CD4-positive, alpha-beta T cell (primary cell): ENCODE measurements around the gene TMEM121B. TPM values are rescaled to one million over a fixed set of nuclear protein-coding genes. Genes with fewer than 3 reads are reported as not detected.

Source experiments
- ATAC-seq: fragments of 200-7000 bp; cut with Tn5 transposase; one replicate; pipeline ENCODE4 v1.10.0; 2022; ENCODE audit warnings: mild to moderate bottlenecking; ENCODE audit not compliant: poor library complexity
- CTCF ChIA-PET: fragments of 350-600 bp; sonication (Branson Sonifier 250); formaldehyde crosslinking; loops from one replicate; lab custom pipeline; 2021; ENCODE audit warnings: antibody characterized with exemption, inconsistent platforms; lab: Charles Lee
- POLR2A ChIA-PET: fragments of 350-600 bp; sonication (Branson Sonifier 250); formaldehyde crosslinking; loops from one replicate; lab custom pipeline; 2021; ENCODE audit warnings: antibody characterized with exemption, inconsistent platforms; lab: Charles Lee
- DNase-seq, 14 experiments: peaks; one replicate each; pipeline ENCODE4 v3.0.0-alpha.2; 2013 to 2020; ENCODE audit warnings: mixed read lengths in 2 of 14
- H3K27ac ChIP-seq, 2 donors: one replicate each; pipeline versions ENCODE4 v1.5.1 to v1.7.0; 2013; ENCODE audit warnings: low read length in 2 of 2, low read depth in 1 of 2, mild to moderate bottlenecking in 1 of 2
- H3K27me3 ChIP-seq, 2 experiments: 1 replicate in 1 of 2; 2 replicates in 1 of 2; pipeline versions ENCODE4 v1.6.1 to v1.7.0; 2013; ENCODE audit warnings: low read length in 2 of 2, control low read depth in 1 of 2, mild to moderate bottlenecking in 1 of 2, moderate library complexity in 1 of 2; ENCODE audit not compliant: insufficient read depth in 2 of 2, control insufficient read depth in 1 of 2
- H3K36me3 ChIP-seq: one replicate; pipeline ENCODE4 v1.6.1; 2013; ENCODE audit warnings: low read length, control low read depth; ENCODE audit not compliant: insufficient read depth
- H3K4me1 ChIP-seq: one replicate; pipeline ENCODE4 v1.6.1; 2013; ENCODE audit warnings: low read length, control low read depth; ENCODE audit not compliant: insufficient read depth
- H3K4me3 ChIP-seq: one replicate; pipeline ENCODE4 v1.5.1; 2013; ENCODE audit warnings: mild to moderate bottlenecking, low read length, moderate library complexity
- H3K9me3 ChIP-seq, 2 experiments: 1 replicate in 1 of 2; 2 replicates in 1 of 2; pipeline versions ENCODE4 v1.6.1 to v1.7.0; 2013; ENCODE audit warnings: low read length in 2 of 2, mild to moderate bottlenecking in 2 of 2, control low read depth in 1 of 2, moderate library complexity in 1 of 2; ENCODE audit not compliant: control insufficient read depth in 1 of 2, insufficient read depth in 1 of 2
- H3K27ac Mint-ChIP-seq: one replicate; pipeline ENCODE4 v1.8.0; 2020; ENCODE audit warnings: mixed read lengths
- H3K27me3 Mint-ChIP-seq: one replicate; pipeline ENCODE4 v1.8.0; 2021; ENCODE audit warnings: mixed read lengths
- H3K36me3 Mint-ChIP-seq: one replicate; pipeline ENCODE4 v1.8.0; 2021; ENCODE audit warnings: low read depth, mixed read lengths
- H3K4me1 Mint-ChIP-seq: one replicate; pipeline ENCODE4 v1.8.0; 2021; ENCODE audit warnings: low read depth, mixed read lengths
- H3K4me3 Mint-ChIP-seq: one replicate; pipeline ENCODE4 v1.8.0; 2020; ENCODE audit warnings: mild to moderate bottlenecking, mixed read lengths
- H3K9me3 Mint-ChIP-seq: one replicate; pipeline ENCODE4 v1.8.0; 2020; ENCODE audit warnings: mixed read lengths
- intact Hi-C, 2 experiments: fragments of 100-400 bp; cut with DNase I in 1 of 2; cut with micrococcal nuclease in 1 of 2; formaldehyde crosslinking; loops; one replicate each; pipeline versions ENCODE4 v1.15.1 to v1.9.0; 2023 to 2025; cut with DNase I, micrococcal nuclease
- total RNA-seq, 174 experiments: library from RNA in 2 of 174; stranded (reverse) in 2 of 174; gene quantifications; one replicate each; pipeline ENCODE4 v1.2.3 and lab custom pipeline; 2021 to 2026
- TF ChIP-seq, protein P1 (sequence below): fragments of 200-600 bp; IDR thresholded peaks from one replicate; pipeline ENCODE4 v1.8.0; 2022; ENCODE audit warnings: antibody characterized with exemption, mild to moderate bottlenecking

Gene TMEM121B
- total RNA-seq, 2 experiments from 2014 or later = 0.05 to 0.08 TPM

DNA sequence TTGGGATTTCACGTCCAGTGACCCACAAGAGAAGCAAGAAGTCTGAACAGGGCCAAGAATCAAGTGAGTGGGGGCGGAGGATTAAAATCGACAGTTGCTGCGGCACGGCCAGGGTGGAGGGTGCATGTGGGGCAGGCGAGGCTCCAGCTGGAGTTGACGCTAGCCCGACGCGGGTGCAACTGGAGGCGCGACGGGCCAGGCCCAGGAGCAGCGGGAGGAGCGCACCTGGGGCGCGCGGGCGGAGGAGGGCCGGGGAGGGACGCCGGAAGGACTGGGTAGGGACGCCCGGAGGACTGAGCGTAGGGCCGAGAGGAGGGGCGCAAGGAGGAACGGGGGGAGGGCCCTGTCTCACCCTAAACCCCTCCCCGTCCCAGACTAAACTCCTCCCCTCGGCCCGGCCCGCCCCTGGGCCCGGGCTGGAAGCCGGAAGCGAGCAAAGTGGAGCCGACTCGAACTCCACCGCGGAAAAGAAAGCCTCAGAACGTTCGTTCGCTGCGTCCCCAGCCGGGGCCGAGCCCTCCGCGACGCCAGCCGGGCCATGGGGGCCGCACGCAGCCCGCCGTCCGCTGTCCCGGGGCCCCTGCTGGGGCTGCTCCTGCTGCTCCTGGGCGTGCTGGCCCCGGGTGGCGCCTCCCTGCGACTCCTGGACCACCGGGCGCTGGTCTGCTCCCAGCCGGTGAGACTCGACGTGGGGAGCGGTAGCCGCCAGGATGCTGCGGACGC, 36.4 kb downstream of the TMEM121B start, which contains the start of gene IL17RA:
Gene IL17RA (plus strand): TSS at position 447 of the 723 bp plus-strand sequence. CDS start 92 bp downstream, at position 539.
- H3K4me1 ChIP-seq = peaks cover 49% of the 10 kb centered on the region
- peak within 1 kb of the TSS; percentile 82 for H3K4me3 ChIP-seq
- Mint-ChIP-seq H3K36me3 (peaks cover 20% of the 10 kb centered on the region), H3K4me3 (peak within 1 kb of the TSS; percentile 97), H3K9me3 (no peaks in the 10 kb centered on the region), H3K27ac (peak within 1 kb of the TSS; percentile 88), H3K4me1 (peaks cover 48% of the 10 kb centered on the region), H3K27me3 (no peaks in the 10 kb centered on the region)
- ATAC-seq (peak; percentile 86), DNase-seq (peak; percentile 87 to 98 (median 95))
- H3K27me3 ChIP-seq = no peaks in the 10 kb centered on the region
- intact Hi-C loops = loop anchor here (1.0 to 10.0 kb wide), 5 partner anchors 75 to 993 kb away; partner anchors contain the start of genes BCL2L13 (in 2 of the 2), HDHD5 (in 1 of the 2) and PEX26 (in 1 of the 2)
- H3K27ac ChIP-seq = peak within 1 kb of the TSS; percentile 68 to 93
- TF ChIP-seq, protein P1, sequence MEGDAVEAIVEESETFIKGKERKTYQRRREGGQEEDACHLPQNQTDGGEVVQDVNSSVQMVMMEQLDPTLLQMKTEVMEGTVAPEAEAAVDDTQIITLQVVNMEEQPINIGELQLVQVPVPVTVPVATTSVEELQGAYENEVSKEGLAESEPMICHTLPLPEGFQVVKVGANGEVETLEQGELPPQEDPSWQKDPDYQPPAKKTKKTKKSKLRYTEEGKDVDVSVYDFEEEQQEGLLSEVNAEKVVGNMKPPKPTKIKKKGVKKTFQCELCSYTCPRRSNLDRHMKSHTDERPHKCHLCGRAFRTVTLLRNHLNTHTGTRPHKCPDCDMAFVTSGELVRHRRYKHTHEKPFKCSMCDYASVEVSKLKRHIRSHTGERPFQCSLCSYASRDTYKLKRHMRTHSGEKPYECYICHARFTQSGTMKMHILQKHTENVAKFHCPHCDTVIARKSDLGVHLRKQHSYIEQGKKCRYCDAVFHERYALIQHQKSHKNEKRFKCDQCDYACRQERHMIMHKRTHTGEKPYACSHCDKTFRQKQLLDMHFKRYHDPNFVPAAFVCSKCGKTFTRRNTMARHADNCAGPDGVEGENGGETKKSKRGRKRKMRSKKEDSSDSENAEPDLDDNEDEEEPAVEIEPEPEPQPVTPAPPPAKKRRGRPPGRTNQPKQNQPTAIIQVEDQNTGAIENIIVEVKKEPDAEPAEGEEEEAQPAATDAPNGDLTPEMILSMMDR = no peak
- H3K36me3 ChIP-seq = no peaks in the 10 kb centered on the region
- ChIA-PET CTCF (interaction anchor here (1.2 to 1.9 kb wide), 3 partner anchors 40 to 87 kb away, joined by 3 to 7 read pairs (median 3); partner anchors contain the start of gene HDHD5), POLR2A (interaction anchor here (0.6 to 5.4 kb wide), 8 partner anchors 9 to 417 kb away, joined by 3 to 49 read pairs (median 4); partner anchors contain the start of gene ADA2)
- no peaks in the 10 kb centered on the region for H3K9me3 ChIP-seq

DNA sequence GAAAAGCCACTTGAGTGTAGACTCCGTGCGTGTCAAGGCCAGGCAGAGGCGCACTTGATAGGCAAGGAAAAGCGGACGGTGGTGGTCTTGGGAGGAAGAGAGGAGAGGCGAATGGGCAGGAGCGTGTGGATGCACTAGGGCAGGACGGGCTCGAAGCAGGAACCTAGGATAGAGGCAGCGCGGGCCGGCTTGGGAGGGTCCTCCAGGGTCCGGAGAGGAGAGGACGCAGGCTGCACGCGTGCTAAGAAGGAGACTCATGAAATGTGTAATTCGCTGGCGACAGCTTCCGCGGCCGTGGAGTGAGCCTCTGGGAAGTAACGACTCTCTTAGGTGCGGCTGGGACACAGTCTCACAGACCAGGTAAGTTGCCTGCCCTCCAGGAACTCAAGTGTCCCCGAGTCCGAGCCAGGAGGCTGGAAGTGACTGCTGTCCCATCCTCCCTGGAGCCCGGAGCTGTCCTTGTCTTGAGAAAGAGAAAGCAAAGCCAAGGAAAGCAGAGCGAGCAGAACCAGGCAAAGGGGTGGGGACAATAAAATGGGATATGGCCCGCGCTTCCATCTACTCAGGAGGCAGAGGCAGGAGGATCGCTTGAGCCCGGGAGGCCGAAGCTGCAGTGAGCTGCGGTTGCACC, 37.2 kb downstream of the TMEM121B start:
- intact Hi-C loops = loop anchor here (1.0 to 10.0 kb wide), 4 partner anchors 75 to 993 kb away; partner anchors contain the start of genes BCL2L13 (in 1 of the 2), HDHD5 (in 1 of the 2) and PEX26 (in 1 of the 2)
- H3K4me3 Mint-ChIP-seq = peak overlapping the region; percentile 97
- ChIA-PET POLR2A (interaction anchor here (0.6 to 4.4 kb wide), 4 partner anchors 9 to 418 kb away, joined by 3 to 49 read pairs (median 4); partner anchors contain the start of gene ADA2), CTCF (interaction anchor here (1.2 to 1.9 kb wide), 3 partner anchors 41 to 88 kb away, joined by 3 to 7 read pairs (median 3); partner anchors contain the start of gene HDHD5)
- H3K4me1 ChIP-seq = peaks cover 41% of the 10 kb centered on the region
- peak overlapping the region; percentile 87 for H3K27ac Mint-ChIP-seq
- H3K36me3 Mint-ChIP-seq = peaks cover 20% of the 10 kb centered on the region
- peaks cover 41% of the 10 kb centered on the region for H3K4me1 Mint-ChIP-seq
- H3K27me3 ChIP-seq = no peaks in the 10 kb centered on the region
- peak overlapping the region; percentile 82 for H3K4me3 ChIP-seq
- no peaks in the 10 kb centered on the region for H3K36me3 ChIP-seq
- ATAC-seq = no peak
- TF ChIP-seq, protein P1 = no peak
- peak in 1 of 14 experiments; percentile 37 for DNase-seq
- no peaks in the 10 kb centered on the region for H3K9me3 ChIP-seq
- H3K9me3 Mint-ChIP-seq = no peaks in the 10 kb centered on the region
- no peaks in the 10 kb centered on the region for H3K27me3 Mint-ChIP-seq
- H3K27ac ChIP-seq = peak overlapping the region in 1 of 2 donors; percentile 68

DNA sequence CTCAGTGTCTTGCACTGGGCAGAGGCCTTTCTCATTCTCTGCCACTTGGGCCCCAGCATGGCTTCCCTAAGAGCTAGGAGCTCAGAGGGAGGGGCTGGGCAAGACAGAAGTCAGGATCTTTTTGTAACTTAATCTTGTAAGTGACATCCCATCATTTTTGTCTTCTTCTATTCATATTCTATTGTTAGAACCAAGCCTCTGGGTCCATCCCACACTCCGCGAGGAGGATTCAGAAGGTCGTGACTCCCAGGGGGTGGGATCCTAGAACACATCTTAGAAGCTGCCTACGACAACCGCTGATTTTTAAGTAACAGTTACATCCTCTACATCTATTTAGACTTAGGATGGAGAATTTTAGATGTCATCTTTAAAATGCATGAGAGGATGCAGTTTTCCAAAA, 37.9 kb downstream of the TMEM121B start:
- no peaks in the 10 kb centered on the region for H3K9me3 Mint-ChIP-seq
- peak overlapping the region; percentile 97 for H3K4me3 Mint-ChIP-seq
- Histone ChIP-seq H3K27me3 (no peaks in the 10 kb centered on the region), H3K4me3 (no peak overlapping the region), H3K4me1 (peaks cover 34% of the 10 kb centered on the region), H3K9me3 (no peaks in the 10 kb centered on the region), H3K27ac (no peak overlapping the region), H3K36me3 (no peaks in the 10 kb centered on the region)
- DNase-seq (no peak), ATAC-seq (no peak)
- intact Hi-C loops = loop anchor here (5.0 to 10.0 kb wide), 2 partner anchors 552 to 994 kb away; partner anchors contain the start of genes BCL2L13 (in 1 of the 2) and PEX26 (in 1 of the 2)
- CTCF ChIA-PET = interaction anchor here (1.2 to 1.9 kb wide), 2 partner anchors 41 to 88 kb away, joined by 3 to 7 read pairs; no protein-coding TSS in a partner anchor
- no peaks in the 10 kb centered on the region for H3K27me3 Mint-ChIP-seq
- H3K27ac Mint-ChIP-seq = peak overlapping the region; percentile 87
- H3K4me1 Mint-ChIP-seq = peaks cover 37% of the 10 kb centered on the region
- POLR2A ChIA-PET = no interaction called here
- TF ChIP-seq, protein P1 = no peak
- peaks cover 20% of the 10 kb centered on the region for H3K36me3 Mint-ChIP-seq
